ENCODE data around the gene IL9R. TPM values are rescaled to one million over a fixed set of nuclear protein-coding genes. Genes with fewer than 3 reads are reported as not detected.

IL9R gene
- total and polyA plus RNA-seq, 11 donors: 0.16 TPM; not detected in 10

DNA sequence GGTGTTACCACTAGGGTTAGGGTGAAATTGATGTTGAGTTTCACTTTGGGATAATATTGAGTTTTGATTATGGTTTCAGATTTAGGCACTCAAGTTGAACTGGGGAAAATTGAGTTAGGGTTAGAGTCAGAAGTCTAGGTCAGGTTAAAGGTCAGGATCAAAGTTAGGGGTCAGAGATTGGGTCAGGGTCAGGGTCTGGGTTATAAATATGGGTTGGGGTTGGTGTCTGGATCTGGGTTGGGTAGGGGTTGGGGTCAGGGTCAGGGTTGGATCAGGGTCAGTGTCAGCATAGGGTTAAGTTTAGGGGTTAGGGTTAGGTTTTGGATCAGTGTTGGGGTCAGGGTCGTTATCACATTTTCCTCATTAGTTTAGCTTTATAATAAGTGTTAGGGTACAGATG is 42.7 kb upstream of the IL9R start:
- H3K27me3 ChIP-seq: peaks cover 0 to 4% (median 0%) of the 10 kb centered on the region in 9 donors
- no peaks in the 10 kb centered on the region for H3K9me3 ChIP-seq
- intact Hi-C loops (cut with DNase I): no loop called here
- no peak for TF ChIP-seq POLR2A (IDR thresholded peaks at IDR 0.05)
- TF ChIP-seq, protein P1, sequence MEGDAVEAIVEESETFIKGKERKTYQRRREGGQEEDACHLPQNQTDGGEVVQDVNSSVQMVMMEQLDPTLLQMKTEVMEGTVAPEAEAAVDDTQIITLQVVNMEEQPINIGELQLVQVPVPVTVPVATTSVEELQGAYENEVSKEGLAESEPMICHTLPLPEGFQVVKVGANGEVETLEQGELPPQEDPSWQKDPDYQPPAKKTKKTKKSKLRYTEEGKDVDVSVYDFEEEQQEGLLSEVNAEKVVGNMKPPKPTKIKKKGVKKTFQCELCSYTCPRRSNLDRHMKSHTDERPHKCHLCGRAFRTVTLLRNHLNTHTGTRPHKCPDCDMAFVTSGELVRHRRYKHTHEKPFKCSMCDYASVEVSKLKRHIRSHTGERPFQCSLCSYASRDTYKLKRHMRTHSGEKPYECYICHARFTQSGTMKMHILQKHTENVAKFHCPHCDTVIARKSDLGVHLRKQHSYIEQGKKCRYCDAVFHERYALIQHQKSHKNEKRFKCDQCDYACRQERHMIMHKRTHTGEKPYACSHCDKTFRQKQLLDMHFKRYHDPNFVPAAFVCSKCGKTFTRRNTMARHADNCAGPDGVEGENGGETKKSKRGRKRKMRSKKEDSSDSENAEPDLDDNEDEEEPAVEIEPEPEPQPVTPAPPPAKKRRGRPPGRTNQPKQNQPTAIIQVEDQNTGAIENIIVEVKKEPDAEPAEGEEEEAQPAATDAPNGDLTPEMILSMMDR (IDR thresholded peaks at IDR 0.05): no peak
- 22 to 41% (median 33%) methylated on average over 1 of the region's 1 CpG for WGBS, 4 donors
- H3K36me3 ChIP-seq: no peaks in the 10 kb centered on the region
- DNase-seq (no peak), ATAC-seq (no peak)
- H3K4me3 ChIP-seq: no peak overlapping the region
- no peak overlapping the region for H3K27ac ChIP-seq
- H3K4me1 ChIP-seq: no peaks in the 10 kb centered on the region

DNA sequence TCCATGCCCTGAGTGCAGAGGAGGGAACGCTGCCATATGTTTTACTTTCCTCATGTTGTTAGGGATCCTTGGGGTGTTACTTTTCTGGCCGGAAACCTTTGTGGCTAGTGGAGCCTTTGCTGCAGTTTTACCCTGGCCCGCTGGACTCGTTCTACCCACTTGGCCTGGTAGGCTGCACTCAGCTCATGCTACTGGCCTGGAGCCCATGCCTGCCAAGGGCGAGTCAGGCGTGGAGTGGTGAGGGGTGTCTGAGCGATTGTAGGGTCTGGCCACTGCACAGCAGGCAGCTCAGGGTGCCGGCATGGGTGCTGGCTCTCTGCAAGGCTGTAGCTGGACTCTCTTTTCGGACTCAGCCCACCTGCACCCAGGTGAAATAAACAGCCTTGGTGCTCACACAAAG is 41.4 kb upstream of the IL9R start:
- WGBS, 4 donors: 75 to 96% (median 86%) methylated on average over 4 to 9 of the region's 9 CpGs
- H3K9me3 ChIP-seq: no peaks in the 10 kb centered on the region
- H3K36me3 ChIP-seq: no peaks in the 10 kb centered on the region
- peaks cover 0 to 4% (median 0%) of the 10 kb centered on the region in 9 donors for H3K27me3 ChIP-seq
- no peak overlapping the region for H3K4me3 ChIP-seq
- DNase-seq: peak in 1 of 5 donors; percentile 51
- no peak for TF ChIP-seq POLR2A (IDR thresholded peaks at IDR 0.05)
- TF ChIP-seq, protein P1 (IDR thresholded peaks at IDR 0.05): no peak
- ATAC-seq: no peak
- H3K27ac ChIP-seq: no peak overlapping the region
- no peaks in the 10 kb centered on the region for H3K4me1 ChIP-seq
- intact Hi-C loops (cut with DNase I): no loop called here

DNA sequence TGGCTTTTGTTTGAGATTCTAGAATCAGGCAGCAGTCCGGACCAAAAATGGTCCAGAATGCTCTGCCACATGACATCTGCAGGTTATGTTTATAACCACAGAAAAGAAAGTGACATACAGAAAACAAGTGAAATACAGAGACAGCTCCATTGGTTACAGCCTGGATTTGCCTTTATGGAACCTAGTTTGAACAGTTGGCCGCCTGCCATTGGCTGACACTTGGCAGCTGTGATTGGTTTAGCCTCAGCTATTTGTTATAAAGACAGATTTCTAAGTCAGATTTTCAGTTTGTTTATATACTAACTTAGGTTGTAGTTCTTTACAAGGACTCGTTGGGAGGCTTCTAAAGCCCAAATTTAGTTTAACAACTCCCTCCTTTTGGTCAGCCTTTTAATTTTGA is 40.8 kb upstream of the IL9R start:
- ATAC-seq (no peak), DNase-seq (no peak)
- no peak overlapping the region for H3K27ac ChIP-seq
- no peak overlapping the region for H3K4me3 ChIP-seq
- TF ChIP-seq, protein P1 (IDR thresholded peaks at IDR 0.05): no peak
- no peak for TF ChIP-seq POLR2A (IDR thresholded peaks at IDR 0.05)
- no peaks in the 10 kb centered on the region for H3K36me3 ChIP-seq
- 40 to 72% (median 56%) methylated on average over 3 of the region's 3 CpGs for WGBS, 4 donors
- no peaks in the 10 kb centered on the region for H3K4me1 ChIP-seq
- peaks cover 0 to 4% (median 0%) of the 10 kb centered on the region in 9 donors for H3K27me3 ChIP-seq
- no peaks in the 10 kb centered on the region for H3K9me3 ChIP-seq
- intact Hi-C loops (cut with DNase I): no loop called here

DNA sequence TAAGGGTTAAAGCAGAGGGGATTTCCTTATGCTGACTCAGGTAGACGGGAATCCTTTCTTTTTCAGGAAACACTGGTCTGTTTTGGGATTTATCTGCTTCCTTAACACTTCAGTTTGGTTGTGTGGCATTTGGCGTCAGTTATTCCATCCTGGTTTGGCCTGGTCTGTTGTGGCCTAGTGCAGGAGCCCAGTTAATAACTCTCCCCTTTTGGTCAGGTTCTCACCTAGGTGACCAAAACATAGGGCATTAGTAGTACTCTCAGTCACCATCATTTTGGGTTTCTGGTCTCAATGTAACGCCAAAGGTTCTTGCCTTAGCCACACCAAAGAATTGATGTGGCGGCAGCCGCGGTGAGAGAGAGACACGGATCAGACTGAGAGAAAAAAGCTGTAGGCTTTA is 39.7 kb upstream of the IL9R start:
- H3K4me1 ChIP-seq: no peaks in the 10 kb centered on the region
- ATAC-seq: no peak
- peaks cover 0 to 10% (median 0%) of the 10 kb centered on the region in 9 donors for H3K27me3 ChIP-seq
- H3K27ac ChIP-seq: no peak overlapping the region
- no peaks in the 10 kb centered on the region for H3K36me3 ChIP-seq
- no peak for DNase-seq
- H3K4me3 ChIP-seq: no peak overlapping the region
- intact Hi-C loops (cut with DNase I): no loop called here
- TF ChIP-seq POLR2A (IDR thresholded peaks at IDR 0.05): no peak
- TF ChIP-seq, protein P1 (IDR thresholded peaks at IDR 0.05): no peak
- H3K9me3 ChIP-seq: peaks cover 0 to 2% (median 0%) of the 10 kb centered on the region in 12 donors
- 59 to 82% (median 69%) methylated on average over 7 of the region's 7 CpGs for WGBS, 4 donors
